DMS114 treated with DMSO at 0.1 percent for 48 hours (cell line): Measurements from ENCODE around the gene RAD9A.

Experiments
- DNase-seq: peaks from one replicate; lab custom pipeline; 2025; ENCODE audit not compliant: unreplicated experiment; lab: John Stamatoyannopoulos, UW

Gene RAD9A

DNA sequence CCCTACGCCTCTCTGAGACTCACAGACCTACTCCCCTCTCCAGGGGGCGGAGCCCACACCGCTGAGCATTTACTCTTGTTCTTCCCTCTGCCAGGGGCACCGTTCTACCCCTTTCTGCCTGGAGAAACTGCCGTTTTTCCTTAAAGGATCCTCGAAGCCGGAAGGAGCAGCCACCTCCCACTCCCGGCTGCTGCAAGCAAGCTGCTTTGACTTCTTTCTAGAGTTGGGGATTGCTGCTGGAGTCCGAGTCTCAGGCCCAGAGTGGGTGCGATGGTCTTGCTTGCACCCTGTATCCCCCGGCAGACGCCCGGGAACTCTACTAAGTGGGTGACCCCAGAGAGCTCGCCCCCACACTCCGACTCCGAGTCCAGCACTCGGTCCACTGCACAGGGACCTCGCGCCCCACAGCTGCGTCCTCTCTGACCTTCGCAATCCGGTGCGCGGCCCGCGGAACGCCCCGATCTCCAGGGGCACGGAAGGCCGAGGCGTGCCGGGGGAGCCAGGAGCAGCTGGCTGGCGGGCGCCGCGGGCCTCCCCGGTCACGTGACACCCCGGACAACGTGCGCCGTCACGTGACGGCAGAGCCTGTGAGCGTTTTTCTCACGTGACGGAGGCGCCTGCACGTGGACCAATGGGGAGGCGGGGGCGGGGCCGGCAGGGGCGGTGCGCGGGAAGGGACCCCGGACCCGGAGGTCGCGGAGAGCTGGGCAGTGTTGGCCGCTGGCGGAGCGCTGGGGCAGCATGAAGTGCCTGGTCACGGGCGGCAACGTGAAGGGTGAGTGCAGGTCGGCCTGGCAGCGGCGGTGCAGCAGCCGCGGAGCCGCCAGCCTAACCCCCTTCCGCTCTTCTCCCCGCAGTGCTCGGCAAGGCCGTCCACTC is at the start of gene RAD9A:
Gene RAD9A (plus strand): TSS at position 683 of the 879 bp plus-strand sequence. CDS start 59 bp downstream, at position 742.
- DNase-seq, result peak; percentile 89

DNA sequence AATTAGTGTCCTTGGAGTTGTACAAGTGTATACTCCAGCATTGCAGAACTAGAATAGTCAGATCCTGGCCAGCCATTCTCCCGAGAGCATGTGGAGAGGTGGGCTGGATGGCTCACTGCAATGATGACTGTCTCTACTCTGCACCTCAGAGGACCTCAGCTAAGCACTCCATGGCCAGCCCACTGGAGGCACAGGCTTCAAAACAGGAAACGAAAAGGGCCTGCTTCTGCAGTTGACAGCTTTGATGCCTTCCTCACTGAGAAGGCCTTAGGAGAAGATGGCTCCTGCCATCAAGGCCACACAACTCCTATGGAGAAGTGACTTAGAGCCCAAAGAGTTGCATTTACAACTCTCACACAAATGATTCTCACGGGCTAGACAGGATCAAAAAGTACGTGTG is 47.5 kb upstream of the RAD9A start:
- no peak for DNase-seq

DNA sequence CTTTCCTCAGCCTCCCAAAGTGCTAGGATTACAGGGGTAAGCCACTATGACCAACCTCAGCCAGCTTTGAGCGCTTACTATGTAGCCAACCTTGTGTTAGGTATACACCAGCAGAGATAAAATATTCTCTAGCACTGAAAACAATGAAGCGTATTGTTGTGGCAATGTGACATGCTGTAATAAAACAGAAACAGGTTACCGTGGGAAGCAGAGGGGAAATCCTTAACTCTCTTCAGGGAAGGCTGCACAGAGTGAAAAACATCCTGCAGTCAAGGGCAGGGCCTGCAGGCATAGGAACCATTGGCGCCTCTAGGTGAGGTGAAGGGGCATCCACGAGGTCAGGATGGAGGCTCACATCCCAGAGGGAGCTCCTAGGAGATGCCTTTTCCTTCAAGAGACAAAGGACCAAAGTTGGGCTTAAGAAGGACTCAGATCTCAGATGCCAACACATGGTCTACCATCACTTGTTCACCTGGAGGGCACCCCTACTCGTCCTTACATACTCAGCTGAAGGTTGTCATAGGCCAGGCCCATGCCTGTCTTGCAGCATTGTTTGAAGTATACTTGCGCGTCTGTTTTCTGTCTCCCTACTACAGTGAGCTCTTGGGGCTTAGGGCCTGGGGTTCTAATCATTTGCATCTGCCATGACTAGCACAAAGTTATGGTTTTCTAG is 46.4 kb upstream of the RAD9A start:
- no peak for DNase-seq

DNA sequence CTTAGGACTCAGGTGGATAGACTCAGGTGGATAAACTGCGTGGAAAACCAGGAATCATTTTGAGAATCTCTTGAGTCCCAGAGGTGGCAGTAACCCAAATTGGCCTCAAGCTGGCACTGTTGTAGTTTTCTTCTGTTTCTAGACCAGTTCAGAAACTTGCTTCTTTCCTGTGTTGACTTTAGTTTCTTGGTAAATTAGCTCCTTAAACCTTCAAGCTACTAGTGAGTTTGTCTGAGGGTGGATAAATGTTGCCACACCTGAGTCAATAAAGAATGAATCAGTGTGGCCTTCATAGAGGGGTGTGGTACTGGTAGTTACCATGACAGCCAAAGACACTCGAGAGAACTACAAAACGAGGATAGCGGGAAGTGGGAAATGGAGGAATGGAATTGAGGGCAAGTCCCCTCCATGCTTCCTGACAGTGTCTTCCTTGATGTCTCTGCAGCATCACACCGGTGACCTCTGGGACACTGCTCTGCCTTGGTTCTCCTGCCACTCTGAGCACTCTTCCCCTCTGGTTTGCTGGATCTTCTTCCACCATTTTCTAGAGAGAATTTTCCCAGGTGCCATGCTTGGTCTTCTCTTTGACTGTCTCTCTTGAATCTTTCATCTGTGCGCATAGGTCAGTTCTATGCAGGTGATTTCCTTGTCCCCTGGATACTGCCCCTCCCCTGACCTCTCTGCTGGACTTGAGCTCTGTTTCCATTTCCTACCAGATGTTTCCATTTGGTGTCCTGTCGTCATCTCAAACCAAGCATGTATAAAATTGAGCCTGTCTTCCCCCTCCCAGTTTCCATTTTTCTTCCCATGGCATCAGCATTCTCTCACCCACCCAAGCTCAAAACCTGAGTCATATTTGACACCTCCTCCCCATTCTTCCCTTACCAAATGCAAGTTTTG is 45.6 kb upstream of the RAD9A start:
- DNase-seq, result no peak

DNA sequence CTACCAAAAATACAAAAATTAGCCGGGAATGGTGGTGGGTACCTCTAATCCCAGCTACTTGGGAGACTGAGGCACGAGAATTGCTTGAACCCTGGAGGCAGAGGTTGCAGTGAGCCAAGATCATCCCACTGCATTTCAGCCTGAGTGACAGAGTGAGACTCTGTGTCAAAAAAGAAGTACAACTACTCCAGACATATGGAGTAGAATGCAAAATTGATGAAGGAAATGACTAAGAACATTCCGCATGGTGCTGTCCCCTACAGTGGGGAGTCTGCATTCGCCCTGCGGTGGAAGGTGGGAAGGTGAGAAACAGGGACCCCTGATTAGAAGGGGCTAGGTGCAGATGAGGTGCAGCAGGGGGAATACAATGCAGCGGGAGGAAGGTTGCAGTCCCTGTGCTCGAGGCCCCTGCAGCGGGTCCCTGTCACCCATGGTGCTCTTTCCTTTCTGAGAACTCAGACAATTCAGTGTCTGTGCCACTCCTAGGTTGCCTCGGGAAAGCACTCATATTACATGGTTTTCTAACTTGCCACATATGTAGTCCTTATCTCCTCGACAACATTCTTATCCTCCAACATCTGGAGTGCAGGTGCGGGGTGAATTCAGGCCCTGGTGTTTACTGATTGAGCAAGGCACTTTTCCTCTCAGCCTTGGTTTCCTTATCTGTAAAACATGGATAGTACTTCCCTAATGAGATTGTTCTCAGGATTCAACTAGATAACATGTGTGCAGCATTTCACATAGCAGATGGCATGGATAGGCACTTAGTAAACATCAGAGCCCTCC is 43.6 kb upstream of the RAD9A start:
- no peak for DNase-seq

DNA sequence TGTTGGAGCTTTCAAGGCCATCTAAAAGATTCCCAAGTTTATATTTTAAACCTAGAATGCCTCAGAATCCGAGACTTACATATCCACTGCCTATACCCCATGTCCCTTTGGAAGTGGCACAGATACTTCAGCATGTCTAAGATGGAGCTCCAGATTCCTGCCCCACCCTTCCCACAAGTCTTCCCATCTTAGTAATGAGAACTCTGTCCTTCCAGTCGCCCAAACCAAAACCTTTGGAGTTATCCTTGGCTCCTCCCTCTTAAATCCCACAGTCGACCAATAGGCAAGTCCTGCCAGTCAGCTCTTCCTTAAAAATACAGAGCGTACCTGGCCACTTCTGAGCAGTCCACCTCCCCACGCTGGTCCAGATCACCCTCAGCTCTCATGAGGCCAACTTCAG is 42.8 kb upstream of the RAD9A start:
- DNase-seq, result no peak

DNA sequence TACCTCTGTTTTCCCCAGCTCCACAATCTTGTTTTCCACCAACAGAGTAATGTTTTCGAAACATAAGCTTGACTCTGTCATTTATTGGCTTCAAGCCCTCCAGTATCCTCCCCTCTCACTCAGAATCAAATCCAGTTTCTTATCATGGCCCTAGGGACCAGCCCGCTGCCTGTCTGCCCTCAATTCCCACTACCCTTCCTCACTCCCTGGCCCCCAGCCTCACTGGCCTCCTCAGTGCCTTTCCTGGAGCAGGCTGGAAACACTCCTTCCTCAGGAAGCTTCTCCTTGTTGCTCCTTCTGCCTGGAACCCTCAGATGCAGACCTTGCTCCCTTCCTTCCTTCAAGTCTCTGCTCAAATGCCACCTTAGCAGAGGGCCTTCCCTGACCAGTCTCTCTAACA is 42.3 kb upstream of the RAD9A start:
- no peak for DNase-seq

DNA sequence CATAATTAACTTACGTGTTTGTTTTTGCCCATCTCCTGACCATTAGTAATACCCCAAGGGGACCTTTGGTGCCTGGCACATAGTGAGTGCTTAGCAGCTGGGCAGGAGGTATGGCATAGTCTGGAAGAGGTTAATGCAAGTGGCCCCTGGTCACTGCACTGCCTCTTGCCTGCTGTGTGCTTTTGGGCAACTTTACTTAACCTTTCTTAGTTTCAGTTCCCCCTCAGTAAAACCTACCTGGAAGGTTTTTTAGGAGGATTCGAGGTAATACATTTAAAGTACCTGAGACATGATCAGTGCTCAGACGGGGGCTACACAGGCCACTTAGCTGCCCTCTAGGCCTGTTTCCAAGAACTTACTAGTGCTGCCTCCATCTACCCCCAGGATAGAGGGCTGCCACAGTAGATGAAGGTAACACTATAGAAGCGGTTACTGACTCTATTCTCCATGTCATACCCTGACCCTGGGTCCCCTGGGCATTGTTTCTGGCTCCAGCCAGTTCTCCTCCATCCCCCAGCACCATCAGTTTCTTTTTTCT is 41.8 kb upstream of the RAD9A start:
- DNase-seq, result no peak

DNA sequence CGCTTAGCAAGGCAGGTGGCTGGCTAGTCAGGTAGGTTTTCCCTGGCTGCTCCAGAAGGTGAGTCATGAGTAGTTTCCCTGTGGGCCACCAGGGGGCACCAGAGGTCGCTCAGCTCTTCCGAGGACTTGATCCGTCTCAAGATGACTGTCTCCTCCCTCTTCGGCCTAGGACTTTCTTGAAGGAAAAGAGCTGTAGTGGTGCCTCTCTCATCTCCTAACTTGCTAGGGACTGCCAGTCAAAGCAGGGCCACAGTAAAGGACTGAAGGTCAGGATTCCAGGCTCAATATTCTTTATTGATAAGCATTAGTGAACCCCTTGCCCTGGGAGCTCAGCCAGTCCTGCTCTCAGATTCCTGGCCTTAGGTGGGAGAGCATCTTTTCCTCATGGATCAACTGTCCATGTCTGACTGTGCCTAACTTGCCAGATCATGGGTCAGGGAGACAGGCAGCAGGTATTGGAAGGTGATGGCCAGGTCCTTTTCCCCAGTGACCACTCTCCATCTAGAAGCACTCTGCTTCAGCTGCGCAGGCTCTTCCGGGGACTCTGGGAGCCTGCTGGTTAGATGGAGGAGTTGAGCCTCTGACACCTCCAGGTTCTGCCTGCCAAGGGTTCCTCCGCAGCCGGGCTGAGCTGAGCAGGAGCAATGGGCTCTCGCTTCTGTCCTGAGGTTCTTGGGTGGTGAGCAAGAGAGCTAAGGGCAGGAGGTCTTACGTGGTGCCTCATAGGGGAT is 40.3 kb upstream of the RAD9A start:
- DNase-seq, result peak; percentile 77

DNA sequence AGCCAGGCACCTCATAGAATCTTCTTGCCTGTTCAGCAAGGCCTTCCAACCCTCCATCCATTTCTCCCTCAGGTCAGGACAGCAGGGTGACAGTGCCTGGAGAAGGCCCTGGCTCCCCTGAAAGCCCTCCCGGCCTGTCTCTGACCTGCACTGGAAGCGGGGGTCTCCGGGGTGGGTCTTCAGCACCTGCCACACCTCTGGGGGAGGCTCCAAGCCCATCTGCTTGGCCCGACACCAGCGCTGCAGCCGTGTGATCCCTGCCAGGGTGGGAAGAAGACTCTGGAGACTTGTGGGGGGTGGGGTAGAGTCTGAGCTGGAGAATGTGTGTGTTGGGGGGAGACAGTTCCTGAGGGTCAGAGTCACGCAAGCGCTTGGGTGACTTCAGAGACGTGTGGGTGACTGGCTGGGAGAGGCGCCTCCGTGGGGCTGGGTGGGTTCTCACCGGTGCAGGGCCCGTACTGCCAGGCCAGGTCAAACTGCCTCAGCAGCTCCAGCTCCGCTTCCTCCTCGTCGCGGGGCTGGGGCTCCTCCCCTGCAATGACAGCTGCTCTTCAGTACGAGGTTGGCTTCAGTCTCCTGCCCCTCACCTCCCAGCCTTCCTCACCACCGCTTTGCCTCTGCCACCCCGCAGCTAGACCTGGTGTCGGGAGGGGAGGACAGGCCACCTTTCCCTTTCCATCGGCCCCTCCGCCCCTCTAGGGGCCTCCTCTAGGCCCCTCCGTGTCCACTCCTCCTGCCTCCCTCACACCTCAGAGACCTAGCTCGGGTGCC is 39.1 kb upstream of the RAD9A start:
- no peak for DNase-seq

DNA sequence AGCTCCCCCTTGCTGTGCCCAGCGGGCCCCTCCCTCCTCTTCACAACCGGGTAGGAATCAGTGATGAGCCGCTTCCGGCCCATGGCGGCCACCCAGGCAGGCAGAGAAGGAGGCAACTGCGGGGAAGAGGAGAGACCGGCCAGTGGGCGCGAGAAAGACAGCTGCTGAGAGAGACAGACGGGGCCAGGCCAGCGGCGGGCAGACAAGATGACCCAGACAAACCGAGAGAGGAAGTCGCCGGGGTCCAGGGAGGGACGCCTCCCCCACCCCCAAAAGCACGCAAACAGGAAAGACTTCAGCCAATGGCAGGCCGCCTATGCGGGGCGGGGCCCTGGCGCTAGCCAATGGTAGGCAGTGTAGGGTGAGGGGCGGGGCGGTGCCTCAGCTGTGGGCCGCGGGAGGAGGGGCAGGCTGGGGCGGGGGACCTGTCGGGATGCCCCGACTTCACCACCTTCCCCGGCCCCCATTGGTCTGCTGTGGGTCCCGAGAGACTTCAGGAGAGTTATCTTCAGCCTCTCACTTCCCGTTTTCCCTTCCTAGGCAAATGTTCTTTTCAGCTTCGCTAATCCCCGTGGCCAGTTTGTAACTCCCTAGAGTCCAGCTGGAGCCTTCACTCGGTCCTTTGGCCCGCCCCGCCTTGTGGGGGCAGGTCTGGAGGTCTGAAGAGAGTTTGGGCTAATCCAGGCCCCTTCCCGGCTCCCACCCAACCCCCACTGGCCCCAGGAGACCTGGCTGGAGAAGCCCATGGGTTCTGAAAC is 38.3 kb upstream of the RAD9A start, which contains the start of gene POLD4:
Gene POLD4 (minus strand): TSS at position 230 of the 758 bp plus-strand sequence. CDS start 147 bp downstream, at position 83.
- peak; percentile 97 for DNase-seq

DNA sequence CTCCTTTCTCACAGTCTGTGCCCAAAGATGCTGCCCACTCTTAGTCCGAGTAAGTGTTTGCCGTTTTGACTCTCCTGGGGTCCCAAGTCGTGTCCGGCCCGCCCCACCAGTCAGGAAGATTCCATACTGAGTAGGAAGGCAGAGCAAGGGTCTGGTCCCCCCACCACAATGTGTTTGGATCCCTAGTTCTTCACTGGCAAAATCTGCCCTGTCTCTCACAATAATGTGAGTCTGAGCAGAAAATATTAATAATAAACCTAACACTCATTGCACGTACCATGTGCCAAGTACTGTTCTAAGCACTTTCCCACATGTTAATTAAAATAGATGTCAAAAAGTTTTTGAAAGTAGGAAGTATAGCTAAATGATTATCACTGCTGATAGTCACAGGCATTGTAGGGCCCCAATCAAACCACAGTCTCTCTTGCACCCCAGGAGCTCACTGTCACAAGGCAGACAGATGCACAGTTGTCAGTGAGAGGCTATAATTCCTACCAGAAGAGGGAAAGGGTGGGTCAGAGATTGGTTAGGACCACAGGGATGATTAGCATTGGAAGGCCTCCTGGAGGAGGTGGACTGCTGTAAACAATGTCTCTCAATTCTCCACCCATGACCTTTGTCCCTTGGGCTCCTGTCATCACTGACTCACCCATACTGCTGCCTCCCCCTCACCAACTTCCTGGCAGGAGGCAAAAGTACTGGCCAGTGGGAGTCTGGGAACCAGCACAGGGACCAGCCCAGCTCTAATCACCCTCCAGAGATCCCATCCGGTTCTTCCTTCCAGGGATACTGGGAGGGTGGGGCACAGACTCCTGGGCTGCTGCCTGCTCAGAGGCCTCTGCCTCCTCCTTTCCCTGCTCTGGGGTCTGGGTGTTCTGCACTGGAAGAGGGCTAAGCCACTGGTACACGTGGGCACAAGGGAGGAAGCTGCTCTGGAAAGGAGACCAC is 37.4 kb upstream of the RAD9A start:
- no peak for DNase-seq

DNA sequence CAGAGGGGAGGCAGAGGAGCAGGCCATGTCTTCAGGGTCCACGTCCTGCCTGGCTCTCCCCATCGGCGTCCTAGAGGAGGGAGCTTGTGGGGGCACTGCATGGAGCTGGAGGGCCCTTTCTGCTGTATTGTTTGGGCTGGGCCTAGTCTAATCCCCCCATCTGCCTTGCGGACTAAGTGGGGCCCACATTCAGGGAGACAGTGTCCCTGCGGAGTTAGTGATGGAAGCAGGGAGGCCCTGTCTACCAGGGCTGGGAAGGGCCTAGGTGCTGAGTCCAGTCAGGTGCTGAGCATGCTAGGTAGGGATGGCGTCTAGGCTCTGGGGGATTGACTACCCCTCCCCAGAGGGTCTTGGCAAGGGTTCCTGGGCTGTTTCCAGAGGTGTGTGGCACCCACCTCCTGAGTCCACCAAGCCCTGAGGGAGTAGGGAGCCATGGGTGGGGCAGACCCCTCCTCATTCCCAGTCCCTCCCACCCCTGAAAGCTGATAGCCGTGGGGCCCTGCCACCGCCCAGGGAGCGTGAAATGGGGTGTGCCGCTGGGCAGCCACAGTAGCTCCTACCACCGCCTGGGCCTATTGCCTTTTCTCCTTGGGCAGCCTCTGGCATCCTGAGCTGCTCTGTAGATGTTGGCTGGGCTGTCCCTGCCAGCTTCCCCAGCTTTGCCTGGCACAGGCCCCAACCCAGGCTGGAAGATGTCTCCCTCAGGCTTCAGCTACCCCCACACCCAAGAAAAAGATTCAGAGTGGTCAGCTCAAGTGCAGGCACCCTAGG is 36.6 kb upstream of the RAD9A start:
- no peak for DNase-seq

DNA sequence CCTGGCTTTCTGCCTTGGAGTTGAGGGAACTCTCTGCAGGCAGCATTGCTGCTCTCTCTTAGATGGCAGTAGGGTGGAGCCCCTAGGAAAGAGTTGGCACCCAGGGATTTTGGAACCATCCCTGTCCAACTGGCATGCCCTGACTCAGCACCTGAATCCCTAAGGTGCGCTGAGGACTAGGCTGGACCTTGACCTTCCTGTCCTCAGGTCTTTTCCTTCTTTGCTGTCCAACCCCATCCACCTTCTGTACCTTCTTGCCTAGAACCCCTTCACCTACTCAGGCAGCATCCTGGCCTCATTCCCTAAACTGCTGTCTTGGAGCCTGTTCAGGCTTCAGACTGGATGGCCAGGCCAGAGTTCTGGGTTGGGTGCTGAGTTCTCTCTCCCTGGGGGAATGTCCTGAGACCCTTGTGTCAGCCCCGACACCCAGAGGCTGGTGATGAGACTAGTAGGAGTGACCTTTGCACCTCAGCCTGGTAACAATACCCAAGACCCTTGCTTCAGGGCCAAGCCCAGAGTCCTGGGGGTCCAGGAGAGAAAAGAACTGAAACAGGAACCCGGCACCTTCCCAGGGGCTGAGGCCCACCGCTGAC is 35.9 kb upstream of the RAD9A start:
- no peak for DNase-seq

DNA sequence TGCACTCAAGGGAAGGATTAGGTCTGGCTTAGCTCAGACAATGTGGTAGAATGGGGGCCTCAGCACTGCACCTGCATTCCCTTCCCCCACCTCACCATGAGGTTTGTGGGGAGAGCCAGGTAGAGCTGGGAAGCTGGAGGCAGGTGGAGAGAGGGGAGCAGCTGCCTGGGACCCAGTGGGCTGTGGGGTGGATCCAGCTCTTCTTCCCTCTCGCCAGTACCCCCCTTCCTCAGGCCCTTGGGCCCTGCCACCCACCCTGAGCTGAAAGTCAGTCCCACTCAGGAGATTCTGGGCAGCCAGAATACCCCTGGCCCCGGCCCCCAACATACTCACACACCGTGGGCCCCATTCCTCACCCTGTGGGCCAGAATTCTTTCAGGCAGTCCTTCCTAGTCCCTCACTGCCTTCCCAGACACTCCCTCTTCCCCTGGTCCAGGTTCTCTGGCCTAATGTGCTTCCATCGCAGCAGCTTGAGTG is 35.4 kb upstream of the RAD9A start:
- DNase-seq, result no peak
